GM18498 (cell line): ENCODE measurements around the gene SEMA4C.

Experiments
- ATAC-seq: cut with Tn5 transposase; IDR thresholded peaks from one replicate; pipeline ENCODE4 v1.9.1; 2021; ENCODE audit warnings: mild to moderate bottlenecking, moderate library complexity; ENCODE audit not compliant: unreplicated experiment

SEMA4C gene

DNA sequence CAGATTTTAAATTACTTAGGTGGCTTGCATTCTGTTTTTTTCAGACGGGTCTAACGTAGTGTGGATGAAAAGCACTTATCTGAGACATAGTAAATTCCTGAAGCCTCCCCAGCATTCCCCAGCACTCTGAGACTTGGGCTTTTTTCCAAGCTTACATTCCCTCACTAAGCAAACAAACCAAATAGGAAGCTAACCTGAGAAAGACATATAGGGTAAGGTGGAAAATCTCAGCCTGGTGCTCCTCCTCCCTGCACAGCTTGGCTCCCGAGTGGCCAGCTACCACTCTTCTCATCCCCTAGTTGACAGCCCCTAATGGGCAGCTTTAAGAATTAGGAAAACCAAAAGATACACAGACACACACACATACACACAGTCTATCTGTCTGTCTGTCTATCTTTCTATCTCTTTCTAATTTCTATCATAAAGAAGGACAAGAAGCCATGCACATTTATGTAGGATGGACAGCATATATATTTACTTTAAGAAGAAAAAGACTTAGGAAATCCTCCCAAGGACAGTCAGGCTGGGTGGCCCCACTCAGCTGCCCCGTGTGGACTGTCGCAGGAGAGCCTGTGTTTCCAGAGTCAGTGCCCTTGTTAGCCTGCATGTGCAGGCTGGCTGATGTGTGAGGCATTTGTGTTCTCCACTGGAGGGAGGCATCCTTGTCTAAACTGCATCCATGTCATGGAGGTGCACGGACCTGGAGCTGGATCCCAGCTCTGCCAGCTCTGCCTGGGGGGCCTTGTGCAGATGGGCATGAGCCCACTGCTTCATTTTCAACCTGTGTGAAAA is 45.6 kb downstream of the SEMA4C start:
- ATAC-seq, result no peak

- ATAC-seq, result no peak
Observed at GRCh38 chr2:96823198-96823597, 46.7 kb downstream of the SEMA4C start.

DNA sequence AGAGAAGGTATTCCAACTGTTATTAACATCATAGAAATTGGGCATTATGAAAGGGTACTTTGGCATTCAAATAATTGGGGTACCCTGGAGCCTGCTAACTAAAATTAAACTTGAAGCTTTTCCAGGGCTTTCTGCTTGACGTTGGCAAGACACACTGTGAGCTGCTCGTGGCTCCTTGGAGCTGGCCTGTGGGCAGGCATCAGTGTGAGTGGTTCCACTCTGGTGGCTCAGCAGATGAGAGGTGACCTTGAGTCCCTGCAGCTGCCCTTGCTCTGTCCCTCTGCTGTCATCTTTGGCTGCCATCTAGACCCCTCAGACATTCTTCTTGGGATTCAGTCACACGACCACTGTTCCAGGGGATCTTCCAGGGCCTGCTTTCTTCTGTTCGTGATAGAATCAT is 47.1 kb downstream of the SEMA4C start:
- no peak for ATAC-seq

- no peak for ATAC-seq
Observed at GRCh38 chr2:96821113-96821675, 48.7 kb downstream of the SEMA4C start.

GRCh38 chr2:96819876-96820511 is 49.9 kb downstream of the SEMA4C start:
- ATAC-seq, result no peak

DNA sequence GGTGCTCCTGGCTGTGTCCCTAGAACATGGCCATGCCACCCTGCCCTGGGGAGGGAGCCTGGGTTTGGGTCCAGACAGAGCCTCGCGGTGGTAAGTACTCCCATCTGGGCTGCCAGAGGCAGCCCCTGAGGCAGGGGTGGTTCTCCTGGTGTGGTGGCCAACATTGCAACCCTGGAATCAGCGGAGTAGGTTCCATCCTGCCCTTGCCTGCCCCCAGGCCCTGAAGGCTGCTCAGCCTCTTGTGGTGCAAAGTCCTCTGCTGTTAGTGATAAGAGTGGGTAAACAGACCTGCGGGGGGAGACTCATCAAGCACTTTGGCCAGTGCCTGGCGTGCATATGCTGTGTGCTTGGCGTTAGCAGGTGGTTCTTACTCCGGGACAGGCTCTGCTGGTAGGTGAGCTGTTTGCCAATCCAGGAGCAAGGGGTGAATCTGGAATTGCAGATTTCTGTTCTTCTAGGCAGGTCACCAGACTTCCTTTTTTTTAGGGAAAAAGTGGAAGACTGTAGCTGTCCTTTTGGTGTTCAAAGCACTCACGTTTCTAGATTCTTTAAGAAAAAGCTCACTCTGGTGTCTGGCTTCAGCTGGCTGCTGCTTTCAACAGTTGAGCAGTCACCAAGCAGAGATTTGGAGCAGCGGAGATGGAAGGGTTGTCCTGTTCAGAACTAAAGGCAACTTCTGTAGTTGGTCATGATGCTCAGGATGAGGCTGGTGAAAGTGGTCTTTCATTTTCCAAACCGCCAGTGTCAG is 50.6 kb downstream of the SEMA4C start:
- ATAC-seq, result no peak

DNA sequence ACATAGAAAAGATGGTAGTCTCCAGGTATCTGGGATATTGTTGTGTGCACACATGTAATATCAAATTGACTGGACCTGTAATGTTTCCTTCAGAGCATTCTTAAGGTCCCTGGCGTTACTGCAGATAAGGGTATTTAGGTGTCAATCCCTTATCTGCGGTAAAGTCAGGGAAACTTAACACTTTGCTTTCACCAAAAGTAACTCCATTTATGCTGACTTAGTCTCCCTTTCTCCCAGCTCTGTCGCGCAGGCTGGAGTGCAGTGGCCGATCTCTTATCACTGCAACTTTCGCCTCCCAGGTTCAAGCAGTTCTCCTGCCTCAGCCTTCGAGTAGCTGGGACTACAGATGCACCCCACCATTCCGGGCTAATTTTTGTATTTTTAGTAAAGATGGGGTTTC is 52.0 kb downstream of the SEMA4C start:
- no peak for ATAC-seq

GRCh38 chr2:96816836-96817702 is 52.8 kb downstream of the SEMA4C start:
- peak; percentile 6 for ATAC-seq

DNA sequence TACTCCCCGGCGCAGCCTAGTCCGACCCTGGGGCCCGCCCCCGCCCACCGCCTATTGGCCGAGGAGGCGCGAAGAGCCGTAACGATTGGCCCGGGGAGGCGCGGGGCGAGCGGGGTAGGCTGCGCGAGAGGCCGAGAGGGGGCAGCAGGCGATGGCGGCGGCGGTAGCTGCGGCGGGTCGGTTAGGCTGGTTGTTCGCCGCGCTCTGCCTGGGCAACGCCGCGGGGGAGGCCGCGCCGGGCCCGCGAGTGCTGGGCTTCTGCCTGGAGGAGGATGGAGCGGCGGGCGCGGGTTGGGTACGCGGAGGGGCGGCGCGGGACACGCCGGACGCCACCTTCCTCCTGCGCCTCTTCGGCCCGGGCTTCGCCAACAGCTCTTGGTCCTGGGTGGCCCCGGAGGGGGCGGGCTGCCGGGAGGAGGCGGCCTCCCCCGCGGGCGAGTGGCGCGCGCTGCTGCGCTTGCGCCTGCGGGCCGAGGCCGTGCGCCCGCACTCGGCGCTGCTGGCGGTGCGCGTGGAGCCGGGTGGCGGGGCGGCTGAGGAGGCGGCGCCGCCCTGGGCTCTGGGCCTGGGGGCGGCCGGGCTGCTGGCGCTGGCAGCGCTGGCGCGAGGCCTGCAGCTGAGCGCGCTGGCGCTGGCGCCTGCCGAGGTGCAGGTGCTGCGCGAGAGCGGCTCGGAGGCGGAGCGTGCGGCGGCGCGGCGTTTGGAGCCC is 53.6 kb downstream of the SEMA4C start, which contains the start of gene CNNM3:
Gene CNNM3, plus strand, starts transcription at position 142 of the 709 bp plus-strand sequence. Its CDS starts 10 bp downstream, at position 152.
- peak; percentile 92 for ATAC-seq

GRCh38 chr2:96815326-96816126 is 54.4 kb downstream of the SEMA4C start:
- peak; percentile 1 for ATAC-seq

- no peak for ATAC-seq
Observed at GRCh38 chr2:96813656-96814055, 56.2 kb downstream of the SEMA4C start.

DNA sequence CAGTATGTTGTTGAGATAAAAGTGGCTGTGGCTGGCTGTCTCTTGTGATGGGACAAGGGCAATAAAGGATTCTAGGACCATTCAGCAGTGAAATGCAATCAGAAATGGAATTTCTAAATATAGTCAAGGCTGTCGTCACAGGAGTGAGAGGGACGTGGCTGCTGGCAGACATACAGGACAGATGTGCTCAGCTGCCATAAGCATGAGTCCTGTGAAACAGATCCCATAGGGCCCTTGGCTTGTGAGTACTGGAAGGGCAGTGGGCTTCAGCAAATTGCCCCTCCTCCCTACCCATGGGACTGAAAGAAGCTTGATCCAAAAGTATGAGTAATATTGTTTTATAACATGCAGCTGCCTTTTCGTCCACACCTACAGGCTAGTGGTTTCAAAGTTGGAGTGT is 58.0 kb downstream of the SEMA4C start:
- ATAC-seq, result no peak

GRCh38 chr2:96810783-96811192 is 59.1 kb downstream of the SEMA4C start:
- ATAC-seq, result no peak

GRCh38 chr2:96809951-96810782 is 59.7 kb downstream of the SEMA4C start:
- ATAC-seq, result no peak
